Neural crest cell (in vitro differentiated cells): ENCODE data around the gene VPS37B. TPM values are rescaled to one million over a fixed set of nuclear protein-coding genes. Genes with fewer than 3 reads are reported as not detected.

Experiments used
- DNase-seq: peaks from one replicate; pipeline ENCODE4 v3.0.0; 2021; ENCODE audit warnings: low read depth, mixed read lengths, low spot score
- H3K27ac Mint-ChIP-seq: one replicate; pipeline ENCODE4 v1.8.0; 2021; ENCODE audit warnings: mild to moderate bottlenecking, mixed read lengths; ENCODE audit not compliant: unreplicated experiment
- H3K27me3 Mint-ChIP-seq: 2 replicates; pipeline ENCODE4 v1.8.0; 2021; ENCODE audit warnings: low read depth, mild to moderate bottlenecking, mixed read lengths
- H3K36me3 Mint-ChIP-seq: 2 replicates; pipeline ENCODE4 v1.8.0; 2021; ENCODE audit warnings: low read depth, mild to moderate bottlenecking, mixed read lengths
- H3K4me1 Mint-ChIP-seq: 2 replicates; pipeline ENCODE4 v1.8.0; 2021; ENCODE audit warnings: mixed read lengths
- H3K4me3 Mint-ChIP-seq: one replicate; pipeline ENCODE4 v1.8.0; 2021; ENCODE audit warnings: mild to moderate bottlenecking, mixed read lengths
- H3K9me3 Mint-ChIP-seq: 2 replicates; pipeline ENCODE4 v1.8.0; 2021; ENCODE audit warnings: mixed read lengths
- CTCF ChIP-seq: fragments of 200-600 bp; sonication (generic); conservative IDR thresholded peaks from 2 replicates; pipeline ENCODE4 v1.5.0; 2021; ENCODE audit warnings: antibody characterized with exemption, mild to moderate bottlenecking
- total RNA-seq: library from RNA; stranded (reverse); gene quantifications from 2 replicates; pipeline ENCODE4 v1.2.1, GENCODE V29; 2021

The VPS37B gene
- total RNA-seq, 1 donor from 2014 or later: 41.5 TPM

- H3K9me3 Mint-ChIP-seq: no peaks in the 10 kb centered on the region
- H3K36me3 Mint-ChIP-seq: no peaks in the 10 kb centered on the region
- H3K4me3 Mint-ChIP-seq: no peak overlapping the region
- peak; percentile 89 for TF ChIP-seq CTCF
- peaks cover 4% of the 10 kb centered on the region for H3K4me1 Mint-ChIP-seq
- H3K27me3 Mint-ChIP-seq: no peaks in the 10 kb centered on the region
- H3K27ac Mint-ChIP-seq: no peak overlapping the region
- peak; percentile 91 for DNase-seq
Measured at GRCh38 chr12:122860040-122860853, 35.7 kb downstream of the VPS37B start.

GRCh38 chr12:122859303-122860039 is 36.5 kb downstream of the VPS37B start:
- H3K9me3 Mint-ChIP-seq: no peaks in the 10 kb centered on the region
- no peak overlapping the region for H3K4me3 Mint-ChIP-seq
- DNase-seq: no peak
- H3K36me3 Mint-ChIP-seq: no peaks in the 10 kb centered on the region
- no peak overlapping the region for H3K27ac Mint-ChIP-seq
- no peak for TF ChIP-seq CTCF
- H3K4me1 Mint-ChIP-seq: peaks cover 4% of the 10 kb centered on the region
- no peaks in the 10 kb centered on the region for H3K27me3 Mint-ChIP-seq

GRCh38 chr12:122858591-122859302 is 37.2 kb downstream of the VPS37B start:
- no peak for TF ChIP-seq CTCF
- Mint-ChIP-seq H3K27ac (no peak overlapping the region), H3K9me3 (no peaks in the 10 kb centered on the region), H3K4me3 (no peak overlapping the region), H3K27me3 (no peaks in the 10 kb centered on the region), H3K4me1 (peaks cover 4% of the 10 kb centered on the region), H3K36me3 (no peaks in the 10 kb centered on the region)
- DNase-seq: no peak

GRCh38 chr12:122858171-122858570 is 37.8 kb downstream of the VPS37B start:
- H3K27me3 Mint-ChIP-seq: no peaks in the 10 kb centered on the region
- no peaks in the 10 kb centered on the region for H3K9me3 Mint-ChIP-seq
- H3K27ac Mint-ChIP-seq: no peak overlapping the region
- no peaks in the 10 kb centered on the region for H3K36me3 Mint-ChIP-seq
- no peak for TF ChIP-seq CTCF
- no peak for DNase-seq
- H3K4me1 Mint-ChIP-seq: peaks cover 4% of the 10 kb centered on the region
- H3K4me3 Mint-ChIP-seq: no peak overlapping the region

GRCh38 chr12:122856999-122857671 is 38.8 kb downstream of the VPS37B start:
- Mint-ChIP-seq H3K4me1 (peaks cover 8% of the 10 kb centered on the region), H3K4me3 (no peak overlapping the region), H3K27me3 (no peaks in the 10 kb centered on the region), H3K9me3 (no peaks in the 10 kb centered on the region), H3K27ac (no peak overlapping the region), H3K36me3 (no peaks in the 10 kb centered on the region)
- no peak for TF ChIP-seq CTCF
- no peak for DNase-seq
